ENCODE data around the gene ALOX15B.

Gene ALOX15B

GRCh38 chr17:8071496-8071895 is 32.6 kb downstream of the ALOX15B start:
- TF ChIP-seq, protein P1, sequence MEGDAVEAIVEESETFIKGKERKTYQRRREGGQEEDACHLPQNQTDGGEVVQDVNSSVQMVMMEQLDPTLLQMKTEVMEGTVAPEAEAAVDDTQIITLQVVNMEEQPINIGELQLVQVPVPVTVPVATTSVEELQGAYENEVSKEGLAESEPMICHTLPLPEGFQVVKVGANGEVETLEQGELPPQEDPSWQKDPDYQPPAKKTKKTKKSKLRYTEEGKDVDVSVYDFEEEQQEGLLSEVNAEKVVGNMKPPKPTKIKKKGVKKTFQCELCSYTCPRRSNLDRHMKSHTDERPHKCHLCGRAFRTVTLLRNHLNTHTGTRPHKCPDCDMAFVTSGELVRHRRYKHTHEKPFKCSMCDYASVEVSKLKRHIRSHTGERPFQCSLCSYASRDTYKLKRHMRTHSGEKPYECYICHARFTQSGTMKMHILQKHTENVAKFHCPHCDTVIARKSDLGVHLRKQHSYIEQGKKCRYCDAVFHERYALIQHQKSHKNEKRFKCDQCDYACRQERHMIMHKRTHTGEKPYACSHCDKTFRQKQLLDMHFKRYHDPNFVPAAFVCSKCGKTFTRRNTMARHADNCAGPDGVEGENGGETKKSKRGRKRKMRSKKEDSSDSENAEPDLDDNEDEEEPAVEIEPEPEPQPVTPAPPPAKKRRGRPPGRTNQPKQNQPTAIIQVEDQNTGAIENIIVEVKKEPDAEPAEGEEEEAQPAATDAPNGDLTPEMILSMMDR (IDR thresholded peaks at IDR 0.05; ENCODE audit: low read length, missing control alignments) = no peak
- DNase-seq (ENCODE audit: low read depth) = no peak
- H3K4me3 ChIP-seq (replicated peaks; ENCODE audit: low read depth, low read length) = no peak overlapping the region

DNA sequence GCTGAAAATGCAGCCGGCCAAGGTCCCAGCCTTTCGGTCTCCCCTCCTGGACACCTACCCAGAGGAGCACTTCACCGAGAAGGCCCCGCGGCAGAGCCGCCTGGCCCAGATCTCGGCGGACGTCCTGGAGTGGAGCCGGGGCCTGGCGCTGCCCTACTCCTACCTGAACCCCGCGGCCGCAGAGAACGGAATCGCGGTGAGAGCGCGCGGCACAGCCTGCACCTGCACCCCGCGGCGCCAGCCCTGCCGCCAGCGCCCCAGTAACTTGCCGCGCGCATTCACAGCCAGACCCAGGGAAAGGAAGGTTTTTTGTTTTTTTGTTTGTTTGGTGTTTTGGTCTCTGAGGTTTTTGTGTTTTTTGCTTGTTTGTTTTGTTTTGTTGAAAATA is 33.5 kb downstream of the ALOX15B start:
- H3K4me3 ChIP-seq (replicated peaks; ENCODE audit: low read depth, low read length) = no peak overlapping the region
- TF ChIP-seq, protein P1 (IDR thresholded peaks at IDR 0.05; ENCODE audit: low read length, missing control alignments) = no peak
- no peak for DNase-seq (ENCODE audit: low read depth)

- H3K4me3 ChIP-seq (replicated peaks; ENCODE audit: low read depth, low read length) = no peak overlapping the region
- DNase-seq (ENCODE audit: low read depth) = no peak
- TF ChIP-seq, protein P1 (IDR thresholded peaks at IDR 0.05; ENCODE audit: low read length, missing control alignments) = no peak
Measured at GRCh38 chr17:8072729-8073461, 34.0 kb downstream of the ALOX15B start.

- DNase-seq (ENCODE audit: low read depth) = peak; percentile 71
- no peak overlapping the region for H3K4me3 ChIP-seq (replicated peaks; ENCODE audit: low read depth, low read length)
- TF ChIP-seq, protein P1 (IDR thresholded peaks at IDR 0.05; ENCODE audit: low read length, missing control alignments) = peak; percentile 89
Measured at GRCh38 chr17:8073627-8074484, 35.0 kb downstream of the ALOX15B start.

GRCh38 chr17:8074554-8074953 is 35.7 kb downstream of the ALOX15B start:
- TF ChIP-seq, protein P1 (IDR thresholded peaks at IDR 0.05; ENCODE audit: low read length, missing control alignments) = no peak

DNA sequence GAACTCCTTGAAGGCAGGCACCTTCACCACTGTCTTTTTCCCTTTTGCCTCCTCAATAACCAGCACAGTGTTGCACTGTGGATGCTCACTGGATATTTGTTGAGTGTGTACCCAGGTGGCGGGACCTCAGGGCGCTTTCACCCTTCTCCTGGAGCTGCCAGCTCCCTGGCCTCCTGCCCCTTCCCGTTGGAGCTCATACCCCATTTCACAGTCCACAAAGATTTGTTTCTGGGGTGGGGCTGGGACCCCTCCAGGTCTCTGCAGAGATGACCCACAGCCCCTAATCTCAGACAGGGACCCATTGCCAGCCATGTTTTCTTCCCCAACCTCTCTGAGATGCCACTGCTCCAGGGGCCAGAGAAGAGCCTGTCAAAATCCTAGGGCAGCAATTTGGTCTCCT is 36.2 kb downstream of the ALOX15B start:
- TF ChIP-seq, protein P1 (IDR thresholded peaks at IDR 0.05; ENCODE audit: low read length, missing control alignments) = no peak

More at GRCh38 chr17:8074554-8074953, 35.7 kb downstream of the ALOX15B start:
- no peak for DNase-seq (ENCODE audit: low read depth)
- H3K4me3 ChIP-seq (replicated peaks; ENCODE audit: low read depth, low read length) = no peak overlapping the region

More for the DNA sequence above, 36.2 kb downstream of the ALOX15B start:
- no peak overlapping the region for H3K4me3 ChIP-seq (replicated peaks; ENCODE audit: low read depth, low read length)
- DNase-seq (ENCODE audit: low read depth) = no peak
